DOHH2 (cell line): ENCODE data around the gene MGAT5.

Experiments
- EZH2phosphoT487 ChIP-seq: fragments of 200-600 bp; sonication (generic); IDR thresholded peaks from 2 replicates; pipeline ENCODE4 v1.6.1; 2017; ENCODE audit warnings: borderline replicate concordance, mild to moderate bottlenecking, antibody characterized with exemption, low read length, moderate library complexity, mixed read lengths
- TF ChIP-seq, protein P1 (sequence below): fragments of 200-600 bp; sonication (generic); IDR thresholded peaks from one replicate; pipeline ENCODE4 v1.5.1; 2014; ENCODE audit warnings: antibody characterized with exemption, mild to moderate bottlenecking, low read depth, low read length; ENCODE audit not compliant: poor library complexity, severe bottlenecking

DNA sequence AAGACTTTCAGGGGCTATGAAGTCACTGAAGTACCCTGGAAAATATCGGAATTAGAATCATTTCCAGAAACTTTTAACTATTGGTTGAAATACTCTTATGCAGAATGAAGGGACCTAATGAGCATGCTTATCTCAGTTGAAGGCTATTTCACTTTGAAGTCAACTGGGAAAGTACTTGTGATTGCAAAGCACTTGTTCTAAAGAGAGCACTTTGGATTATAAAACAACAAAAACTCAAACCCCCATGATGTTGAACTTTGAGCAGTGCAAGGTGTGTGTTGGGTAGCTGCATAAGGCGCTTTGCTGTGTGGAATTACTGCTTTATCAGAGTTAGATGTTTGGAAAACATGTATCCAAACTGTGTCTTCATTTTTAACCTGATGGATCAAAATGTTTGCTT lies 12.0 kb upstream of the MGAT5 start:
- TF ChIP-seq, protein P1, sequence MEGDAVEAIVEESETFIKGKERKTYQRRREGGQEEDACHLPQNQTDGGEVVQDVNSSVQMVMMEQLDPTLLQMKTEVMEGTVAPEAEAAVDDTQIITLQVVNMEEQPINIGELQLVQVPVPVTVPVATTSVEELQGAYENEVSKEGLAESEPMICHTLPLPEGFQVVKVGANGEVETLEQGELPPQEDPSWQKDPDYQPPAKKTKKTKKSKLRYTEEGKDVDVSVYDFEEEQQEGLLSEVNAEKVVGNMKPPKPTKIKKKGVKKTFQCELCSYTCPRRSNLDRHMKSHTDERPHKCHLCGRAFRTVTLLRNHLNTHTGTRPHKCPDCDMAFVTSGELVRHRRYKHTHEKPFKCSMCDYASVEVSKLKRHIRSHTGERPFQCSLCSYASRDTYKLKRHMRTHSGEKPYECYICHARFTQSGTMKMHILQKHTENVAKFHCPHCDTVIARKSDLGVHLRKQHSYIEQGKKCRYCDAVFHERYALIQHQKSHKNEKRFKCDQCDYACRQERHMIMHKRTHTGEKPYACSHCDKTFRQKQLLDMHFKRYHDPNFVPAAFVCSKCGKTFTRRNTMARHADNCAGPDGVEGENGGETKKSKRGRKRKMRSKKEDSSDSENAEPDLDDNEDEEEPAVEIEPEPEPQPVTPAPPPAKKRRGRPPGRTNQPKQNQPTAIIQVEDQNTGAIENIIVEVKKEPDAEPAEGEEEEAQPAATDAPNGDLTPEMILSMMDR = no peak
- TF ChIP-seq EZH2phosphoT487 = no peak
